ENCODE results near the gene PPTC7.
"Not testable (repeated sequence)": the region's sequence is repeated elsewhere in the genome, so short reads cannot be mapped to it uniquely, and the experiment has no call there.

The PPTC7 gene

GRCh38 chr12:110583137-110584059 lies at the start of gene PPTC7:
TSS of gene PPTC7 (minus strand) at chr12:110583318. CDS start at chr12:110583031, 287 bp downstream.
- DNase-seq = peak; percentile 99

GRCh38 chr12:110627500-110628195 lies 44.5 kb upstream of the PPTC7 start:
- DNase-seq = no peak

- no peak for DNase-seq
Measured at GRCh38 chr12:110622582-110622981, 39.5 kb upstream of the PPTC7 start.

- DNase-seq = no peak
Measured at GRCh38 chr12:110619534-110619953, 36.4 kb upstream of the PPTC7 start.

- DNase-seq = no peak
Measured at GRCh38 chr12:110616471-110617115, 33.5 kb upstream of the PPTC7 start.

GRCh38 chr12:110615171-110615570 lies 32.1 kb upstream of the PPTC7 start:
- DNase-seq = no peak

- DNase-seq = peak; percentile 97
Measured at GRCh38 chr12:110613771-110614684, 30.9 kb upstream of the PPTC7 start, which contains the start of gene TCTN1. TSS of gene TCTN1 (plus strand) at chr12:110614129. CDS start at chr12:110614183, 54 bp downstream.

GRCh38 chr12:110613071-110613770 lies 30.1 kb upstream of the PPTC7 start:
- no peak for DNase-seq

- DNase-seq = no peak
Measured at GRCh38 chr12:110606253-110606611, 23.1 kb upstream of the PPTC7 start.

- DNase-seq = peak; percentile 85
Measured at GRCh38 chr12:110602085-110602814, 19.1 kb upstream of the PPTC7 start.

- DNase-seq = peak; percentile 87
Measured at GRCh38 chr12:110600254-110600653, 17.1 kb upstream of the PPTC7 start.

GRCh38 chr12:110599334-110599733 lies 16.2 kb upstream of the PPTC7 start:
- DNase-seq = no peak

- no peak for DNase-seq
Measured at GRCh38 chr12:110597885-110598284, 14.8 kb upstream of the PPTC7 start.

- not testable (repeated sequence) for DNase-seq
Measured at GRCh38 chr12:110592919-110593318, 9.8 kb upstream of the PPTC7 start.

GRCh38 chr12:110592078-110592477 lies 9.0 kb upstream of the PPTC7 start:
- DNase-seq = no peak

- no peak for DNase-seq
Measured at GRCh38 chr12:110591451-110592051, 8.4 kb upstream of the PPTC7 start.

GRCh38 chr12:110590806-110591326 lies 7.7 kb upstream of the PPTC7 start:
- DNase-seq = peak; percentile 73

- no peak for DNase-seq
Measured at GRCh38 chr12:110590059-110590458, 6.9 kb upstream of the PPTC7 start.

GRCh38 chr12:110587102-110587501 lies 4.0 kb upstream of the PPTC7 start:
- not testable (repeated sequence) for DNase-seq

GRCh38 chr12:110585231-110585799 lies 2.2 kb upstream of the PPTC7 start:
- DNase-seq = peak; percentile 77

Data from hematopoietic multipotent progenitor cell treated with erythropoietin and hydrocortisone succinate and interleukin-3 and kit ligand, for 6 days (in vitro differentiated cells).